Fibroblast of skin of abdomen (primary cell): ENCODE results near the gene VWF. TPM values are rescaled to one million over a fixed set of nuclear protein-coding genes. Genes with fewer than 3 reads are reported as not detected.
A peak's percentile ranks its signal among the peaks of the same experiment; 100 is the strongest.
"Not testable (repeated sequence)": the region's sequence is repeated elsewhere in the genome, so short reads cannot be mapped to it uniquely, and the experiment has no call there.

Experiments used
- DNase-seq: peaks from one replicate; pipeline ENCODE4 v3.0.0-alpha.2; 2013
- polyA plus RNA-seq, 2 experiments: library from polyadenylated mRNA; unstranded; fragments of 120-200 nt; gene quantifications; one replicate each; pipeline ENCODE4 v1.2.1, GENCODE V29; 2013; ENCODE audit not compliant: insufficient read length in 2 of 2

VWF gene
- 0.21 TPM for polyA plus RNA-seq (2013, experiment 1 of 2; ENCODE audit: insufficient read length)
- 0.16 TPM for polyA plus RNA-seq (2013, experiment 2 of 2; ENCODE audit: insufficient read length)

- DNase-seq, result no peak
These were observed at the start of gene VWF for GRCh38 chr12:6124411-6125309. Gene VWF, minus strand, starts transcription at chr12:6124670. Its CDS starts 1,474 bp downstream, at chr12:6123196.

- DNase-seq, result no peak
These were observed 48.4 kb upstream of the VWF start for GRCh38 chr12:6172862-6173261.

GRCh38 chr12:6172086-6172485, 47.6 kb upstream of the VWF start:
- no peak for DNase-seq

- DNase-seq, result no peak
These were observed 47.0 kb upstream of the VWF start for GRCh38 chr12:6171409-6172015.

- peak; percentile 91 for DNase-seq
These were observed 43.1 kb upstream of the VWF start for GRCh38 chr12:6167327-6168280.

- DNase-seq, result no peak
These were observed 42.3 kb upstream of the VWF start for GRCh38 chr12:6166808-6167207.

GRCh38 chr12:6165395-6165794, 40.9 kb upstream of the VWF start:
- DNase-seq, result peak; percentile 85

GRCh38 chr12:6163416-6164060, 39.1 kb upstream of the VWF start:
- DNase-seq, result no peak

- peak; percentile 68 for DNase-seq
These were observed 36.8 kb upstream of the VWF start for GRCh38 chr12:6161124-6161882.

GRCh38 chr12:6160049-6160649, 35.7 kb upstream of the VWF start:
- not testable (repeated sequence) for DNase-seq

- not testable (repeated sequence) for DNase-seq
These were observed 34.9 kb upstream of the VWF start for GRCh38 chr12:6159166-6160011.

- DNase-seq, result no peak
These were observed 34.3 kb upstream of the VWF start for GRCh38 chr12:6158749-6159148.

- DNase-seq, result no peak
These were observed 33.8 kb upstream of the VWF start for GRCh38 chr12:6158255-6158654.

GRCh38 chr12:6157482-6157881, 33.0 kb upstream of the VWF start:
- DNase-seq, result no peak

GRCh38 chr12:6154730-6155459, 30.4 kb upstream of the VWF start:
- no peak for DNase-seq

- DNase-seq, result not testable (repeated sequence)
These were observed 24.3 kb upstream of the VWF start for GRCh38 chr12:6148722-6149121.

- no peak for DNase-seq
These were observed 23.6 kb upstream of the VWF start for GRCh38 chr12:6148061-6148460.

GRCh38 chr12:6146951-6147350, 22.5 kb upstream of the VWF start:
- no peak for DNase-seq

- DNase-seq, result no peak
These were observed 22.0 kb upstream of the VWF start for GRCh38 chr12:6146509-6146908.
